Effector CD8-positive, alpha-beta T cell (primary cell): ENCODE results near the gene SH3BP5L.
A peak's percentile ranks its signal among the peaks of the same experiment; 100 is the strongest.
"Not testable (repeated sequence)": the region's sequence is repeated elsewhere in the genome, so short reads cannot be mapped to it uniquely, and the experiment has no call there.

Experiments used
- DNase-seq: peaks from one replicate; lab custom pipeline; 2025; lab: John Stamatoyannopoulos, UW

The SH3BP5L gene

DNA sequence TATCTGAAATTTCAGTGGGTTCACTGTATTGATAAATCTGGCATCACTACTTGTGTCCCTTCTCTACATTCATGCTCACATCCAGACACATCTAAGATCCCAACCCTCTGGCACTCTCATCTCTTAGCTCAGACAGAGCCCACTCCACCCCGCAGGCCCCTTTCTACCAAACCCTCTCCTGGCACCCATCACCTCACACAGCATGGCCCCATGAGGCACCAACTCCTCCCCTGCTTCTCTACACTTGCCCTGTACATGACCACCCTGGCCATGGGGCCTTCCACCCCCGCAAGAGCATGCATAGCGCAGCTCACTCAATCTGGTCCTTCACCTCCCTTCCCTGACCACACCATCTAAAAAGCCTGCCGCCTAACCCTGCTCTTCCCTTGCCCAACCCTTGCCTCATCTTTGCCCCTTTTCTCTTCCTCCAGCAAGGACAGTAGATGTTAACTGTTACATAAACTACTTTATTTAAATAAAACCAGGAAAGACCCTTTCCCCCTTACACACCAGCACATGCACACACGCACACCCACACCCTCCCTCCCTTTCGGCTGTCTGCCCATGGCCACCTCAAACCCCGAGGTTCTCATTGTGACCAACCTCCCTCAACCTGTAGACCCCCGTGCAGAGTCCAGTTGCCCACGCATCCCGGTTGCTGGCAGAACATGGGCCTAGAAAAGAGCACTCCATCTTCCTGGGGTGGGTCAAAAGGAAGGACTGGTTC is 15.6 kb downstream of the SH3BP5L start:
- no peak for DNase-seq

DNA sequence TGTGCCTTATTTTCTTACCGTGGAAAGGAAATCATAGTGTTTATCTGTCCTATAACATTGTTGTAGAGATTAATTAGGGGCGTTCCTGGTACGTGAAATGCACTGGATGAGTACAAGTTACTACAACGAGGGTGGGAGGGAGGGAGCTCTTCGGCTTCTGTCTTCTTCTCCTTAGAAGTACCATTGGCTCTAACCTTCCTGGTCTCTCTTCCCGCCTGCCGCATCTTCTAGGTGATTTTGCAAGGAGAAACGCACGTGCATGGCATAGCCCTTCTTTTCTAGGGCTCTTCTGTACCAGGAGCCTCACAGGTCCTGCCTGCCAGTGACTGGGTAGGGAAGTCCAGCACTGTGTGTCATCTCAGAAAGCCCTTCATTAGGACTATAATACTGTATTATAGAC is 16.8 kb downstream of the SH3BP5L start:
- DNase-seq, result no peak

DNA sequence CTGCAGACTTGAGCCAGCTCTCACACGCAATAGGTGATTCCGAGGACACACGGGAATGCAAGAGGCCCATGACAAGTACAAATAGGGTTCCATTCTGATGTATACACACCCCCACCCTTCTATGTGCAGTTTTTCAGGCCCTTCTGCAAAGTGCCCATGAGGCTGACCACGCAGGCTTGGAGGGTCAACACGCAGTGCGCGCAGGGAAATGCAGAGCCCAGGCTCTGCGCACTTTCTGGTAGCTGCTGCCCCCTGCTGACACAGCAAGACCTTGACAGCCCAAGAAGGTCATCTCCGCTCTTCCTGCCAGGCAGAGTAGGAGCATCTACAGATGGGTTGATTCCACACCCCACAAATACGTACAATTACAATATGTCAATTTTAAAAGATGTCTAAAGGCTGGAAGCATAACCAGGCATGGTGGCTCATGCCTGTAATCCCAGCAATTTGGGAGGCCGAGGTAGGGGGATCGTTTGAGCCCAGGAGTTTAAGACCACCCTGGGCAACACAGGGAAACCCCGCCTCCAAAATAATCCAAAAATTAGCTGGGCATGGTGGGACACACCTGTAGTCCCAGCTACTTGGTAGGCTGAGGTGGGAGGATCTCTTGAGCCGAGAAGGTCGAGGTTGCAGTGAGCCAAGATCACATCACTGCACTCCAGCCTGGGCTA is 18.5 kb downstream of the SH3BP5L start:
- DNase-seq, result peak; percentile 37

DNA sequence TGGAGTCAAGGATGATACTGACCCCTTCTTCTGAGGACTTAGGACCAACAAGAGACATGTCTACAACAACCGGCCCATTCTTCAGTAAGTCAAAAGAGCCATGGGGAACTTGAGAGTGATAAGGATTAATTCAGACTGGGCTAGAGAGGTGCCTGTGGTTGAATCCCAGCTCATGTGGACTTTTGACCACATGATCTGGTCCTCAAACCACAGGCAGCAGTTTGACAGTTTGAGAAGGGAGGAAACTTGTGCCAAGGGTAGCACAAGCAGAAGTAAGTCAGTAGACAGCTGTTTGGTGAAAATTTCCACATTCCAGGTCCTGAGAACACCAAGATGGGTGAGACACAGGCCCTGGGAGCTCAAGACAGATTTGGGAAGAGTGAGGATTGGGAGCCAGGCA is 19.8 kb downstream of the SH3BP5L start:
- DNase-seq, result no peak

DNA sequence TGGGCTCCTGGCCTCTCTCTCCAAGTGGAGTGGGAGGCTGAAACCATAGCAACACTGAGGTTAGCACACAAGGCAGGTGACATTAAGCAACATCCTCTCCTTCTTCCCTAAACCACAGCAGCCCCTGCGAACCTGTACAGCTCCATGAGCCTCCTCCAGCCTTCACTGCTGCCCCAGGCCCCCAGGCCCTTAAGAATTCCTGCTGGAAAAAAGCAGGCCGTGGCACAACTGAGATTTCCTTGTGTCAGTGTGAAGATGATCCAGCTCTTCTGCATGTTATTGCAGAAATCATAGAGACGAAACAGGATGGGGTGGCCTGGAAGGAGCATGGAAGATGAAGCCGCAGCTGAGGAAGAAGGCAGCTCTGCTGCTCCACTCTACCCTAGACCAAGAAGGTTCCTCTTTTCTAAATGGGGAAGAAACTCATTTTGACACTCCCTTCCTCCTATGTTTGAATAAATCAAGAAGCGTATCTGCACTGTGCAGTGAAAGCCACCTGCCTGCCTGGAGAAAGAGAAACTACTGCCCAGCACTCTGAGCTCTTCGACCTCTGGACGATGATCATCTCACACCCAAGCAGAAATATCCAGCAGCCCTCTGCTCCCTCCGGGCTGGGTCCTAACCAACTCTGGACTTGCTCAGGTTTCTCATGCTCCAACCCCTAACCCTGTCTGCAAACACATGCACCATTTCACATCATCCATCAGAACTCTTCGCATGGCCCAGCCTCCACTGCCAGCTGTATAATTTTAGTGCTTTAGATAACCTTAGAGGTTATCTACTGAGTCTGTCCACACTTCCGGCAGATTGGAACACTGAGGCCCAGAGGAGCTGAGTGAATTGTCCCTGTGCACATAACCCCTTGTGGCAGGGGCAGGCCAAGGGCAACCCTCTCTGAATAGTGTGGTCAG is 20.7 kb downstream of the SH3BP5L start:
- DNase-seq, result no peak

DNA sequence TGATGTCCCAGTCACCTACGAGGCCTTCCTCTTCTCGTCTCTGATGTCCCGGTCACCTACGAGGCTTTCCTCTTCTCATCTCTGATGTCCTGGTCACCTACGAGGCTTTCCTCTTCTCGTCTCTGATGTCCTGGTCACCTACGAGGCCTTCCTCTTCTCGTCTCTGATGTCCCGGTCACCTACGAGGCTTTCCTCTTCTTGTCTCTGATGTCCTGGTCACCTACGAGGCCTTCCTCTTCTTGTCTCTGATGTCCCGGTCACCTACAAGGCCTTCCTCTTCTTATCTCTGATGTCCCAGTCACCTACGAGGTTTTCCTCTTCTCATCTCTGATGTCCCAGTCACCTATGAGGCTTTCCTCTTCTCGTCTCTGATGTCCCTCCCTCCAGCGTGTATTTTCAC is 22.2 kb downstream of the SH3BP5L start:
- not testable (repeated sequence) for DNase-seq

DNA sequence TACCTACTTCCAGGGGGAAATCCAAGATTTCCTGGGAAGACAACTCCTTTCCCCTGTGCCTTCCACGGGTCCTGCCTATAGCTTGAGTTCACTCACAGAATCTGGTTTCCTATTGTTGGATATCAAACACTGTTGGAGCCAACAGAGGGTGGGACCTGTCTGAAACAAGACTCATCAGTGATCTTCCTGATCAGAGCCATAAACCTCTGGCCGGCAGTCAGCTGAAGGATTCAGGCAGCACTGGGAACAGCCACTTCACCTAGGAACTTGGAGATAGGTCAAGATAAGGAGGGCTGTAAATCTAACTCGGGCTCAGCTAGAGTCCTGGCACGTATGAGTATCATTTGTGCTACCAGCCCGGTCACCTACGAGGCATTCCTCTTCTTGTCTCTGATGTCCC is 23.3 kb downstream of the SH3BP5L start:
- no peak for DNase-seq

DNA sequence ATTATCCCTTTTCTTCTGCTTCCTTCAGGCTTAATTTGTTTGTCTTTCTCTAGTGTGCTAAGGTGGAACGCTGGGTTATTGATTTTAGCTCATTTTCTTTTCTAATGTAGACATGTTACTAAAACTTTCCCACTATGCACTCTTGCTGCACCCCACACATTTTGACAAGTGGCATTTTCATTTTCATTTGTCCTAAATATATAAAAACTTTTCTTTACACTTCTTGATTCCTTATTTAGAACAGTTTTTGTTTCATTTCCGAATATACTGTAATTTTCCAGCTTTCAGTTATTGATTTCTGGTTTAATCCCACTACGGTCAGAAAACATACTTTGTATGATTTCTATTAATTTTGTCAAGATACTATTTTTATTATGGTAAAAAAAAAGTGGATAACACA is 25.3 kb downstream of the SH3BP5L start:
- no peak for DNase-seq

DNA sequence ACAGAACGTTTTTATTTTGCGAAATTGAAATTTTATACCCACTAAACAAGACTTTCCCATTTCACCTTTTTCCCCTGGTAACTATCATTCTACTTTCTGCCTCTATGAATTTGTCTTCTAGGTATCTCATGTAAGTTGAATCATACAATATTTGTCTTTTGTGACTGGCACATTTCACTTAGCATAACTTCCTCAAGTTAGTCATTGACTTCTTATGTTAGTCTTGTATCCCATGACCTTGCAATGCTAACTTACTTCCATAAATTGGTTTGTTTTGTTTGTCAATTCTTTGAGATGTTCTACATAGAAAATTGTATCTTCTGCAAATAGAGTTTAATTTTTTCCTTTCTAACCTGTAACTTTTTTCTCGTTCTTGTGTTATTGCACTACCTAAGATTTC is 26.9 kb downstream of the SH3BP5L start:
- DNase-seq, result no peak

DNA sequence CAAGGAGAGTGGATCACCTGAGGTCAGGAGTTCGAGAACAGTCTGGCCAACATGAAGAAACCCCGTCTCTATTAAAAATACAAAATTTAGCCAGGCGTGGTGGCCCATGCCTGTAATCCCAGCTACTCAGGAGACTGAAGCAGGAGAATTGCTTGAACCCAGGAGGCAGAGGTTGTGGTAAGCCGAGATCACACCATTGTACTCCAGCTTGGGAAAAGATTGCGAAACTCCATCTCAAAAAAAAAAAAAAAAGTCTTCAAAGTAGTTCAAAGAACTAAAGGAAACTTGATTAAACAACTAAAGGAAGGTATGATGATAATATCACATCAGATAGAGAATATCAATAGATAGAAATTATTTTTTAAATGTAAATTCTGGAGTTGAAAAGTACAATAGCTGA is 31.1 kb downstream of the SH3BP5L start:
- not testable (repeated sequence) for DNase-seq

DNA sequence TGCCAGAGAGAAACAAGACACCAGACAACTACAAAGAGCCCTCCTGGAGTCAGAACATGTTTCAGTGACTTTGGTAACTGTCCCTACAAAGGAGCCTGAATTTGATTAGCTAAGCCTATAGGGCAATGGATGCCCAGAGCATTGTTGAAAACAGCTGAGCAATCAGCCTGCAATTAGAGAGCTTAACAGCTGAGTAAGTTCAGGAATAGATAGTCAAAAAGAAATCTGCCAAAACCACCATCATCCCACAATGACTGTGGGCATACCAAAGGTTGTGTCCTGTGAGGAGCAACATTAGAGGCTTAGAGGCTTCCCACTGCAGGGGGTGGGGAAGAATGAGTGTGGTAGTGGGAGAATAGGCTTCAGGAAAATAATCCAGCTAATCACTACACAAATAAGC is 32.1 kb downstream of the SH3BP5L start:
- DNase-seq, result no peak

DNA sequence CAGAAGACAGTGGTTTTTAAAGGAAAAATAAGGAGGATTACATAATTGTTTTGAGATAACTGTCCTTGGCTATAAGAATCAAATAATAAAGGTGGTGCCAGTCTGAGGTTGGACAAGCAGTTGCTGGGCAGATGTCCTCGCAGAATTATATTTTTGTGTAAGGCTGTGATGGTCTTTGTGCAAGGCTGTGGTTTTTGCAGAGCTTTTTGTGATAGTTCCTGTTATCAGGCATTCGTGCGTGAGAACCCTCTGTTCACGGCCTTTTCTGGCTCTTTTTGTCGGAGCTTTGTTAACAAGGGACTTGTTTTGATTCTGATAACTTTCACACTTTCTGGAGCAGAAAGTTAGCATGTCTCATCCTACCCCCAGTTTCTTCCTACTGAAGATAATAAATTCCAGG is 33.4 kb downstream of the SH3BP5L start:
- no peak for DNase-seq

DNA sequence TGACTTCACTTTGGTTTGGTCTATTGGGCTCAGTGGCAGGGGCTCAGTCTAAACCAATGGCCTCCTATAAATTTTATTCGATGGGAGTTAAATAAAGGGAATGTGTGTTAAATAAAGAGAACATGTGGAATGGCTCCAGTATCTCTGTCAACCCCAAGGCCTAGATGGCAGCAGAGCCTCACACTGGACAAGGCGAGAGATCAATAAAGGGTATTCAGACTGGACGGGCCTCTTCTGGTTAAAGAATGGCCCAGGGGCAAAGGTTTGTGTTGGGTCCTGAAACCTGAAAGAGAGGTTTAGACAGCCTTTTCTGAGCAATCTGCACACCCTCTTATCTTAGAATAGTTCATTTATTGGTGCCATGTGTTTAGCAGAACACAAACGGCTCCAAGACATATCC is 34.7 kb downstream of the SH3BP5L start:
- no peak for DNase-seq

DNA sequence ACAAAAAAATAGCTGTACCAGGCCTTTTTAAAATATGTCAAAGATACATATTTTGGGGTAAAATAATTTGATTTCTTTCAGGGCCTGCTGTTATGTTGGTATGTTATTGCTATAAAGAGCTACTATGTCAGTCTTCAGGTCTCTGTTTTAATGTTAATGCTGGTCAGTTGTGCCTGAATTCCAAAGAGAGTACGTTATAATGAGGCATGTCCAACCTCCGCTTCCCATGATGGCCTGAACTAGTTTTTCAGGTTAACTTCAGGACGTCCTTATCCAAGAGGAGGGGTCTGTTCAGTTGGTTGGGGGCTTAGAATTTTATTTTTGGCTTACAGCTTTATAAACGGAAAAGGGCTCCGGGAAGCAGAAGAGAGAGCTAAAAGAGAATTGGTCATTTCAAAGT is 35.3 kb downstream of the SH3BP5L start:
- DNase-seq, result no peak

DNA sequence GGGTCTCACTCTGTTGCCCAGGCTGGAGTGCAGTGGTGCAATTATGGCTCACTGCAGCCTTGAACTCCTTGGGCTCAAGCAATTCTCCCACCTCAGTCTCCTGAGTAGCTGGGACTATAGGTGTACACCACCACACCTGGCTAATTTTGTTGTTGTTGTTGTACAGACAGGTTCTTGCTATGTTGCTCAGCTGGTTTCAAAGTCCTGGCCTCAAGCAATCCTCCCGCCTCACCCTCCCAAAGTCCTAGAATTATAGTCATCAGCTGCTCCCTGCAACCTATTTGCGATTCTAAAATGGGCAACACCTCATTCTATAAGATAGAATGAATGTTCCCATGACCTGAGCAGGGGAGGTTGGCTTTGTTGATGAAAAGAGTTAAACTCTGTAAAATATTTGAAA is 36.4 kb downstream of the SH3BP5L start:
- DNase-seq, result not testable (repeated sequence)

DNA sequence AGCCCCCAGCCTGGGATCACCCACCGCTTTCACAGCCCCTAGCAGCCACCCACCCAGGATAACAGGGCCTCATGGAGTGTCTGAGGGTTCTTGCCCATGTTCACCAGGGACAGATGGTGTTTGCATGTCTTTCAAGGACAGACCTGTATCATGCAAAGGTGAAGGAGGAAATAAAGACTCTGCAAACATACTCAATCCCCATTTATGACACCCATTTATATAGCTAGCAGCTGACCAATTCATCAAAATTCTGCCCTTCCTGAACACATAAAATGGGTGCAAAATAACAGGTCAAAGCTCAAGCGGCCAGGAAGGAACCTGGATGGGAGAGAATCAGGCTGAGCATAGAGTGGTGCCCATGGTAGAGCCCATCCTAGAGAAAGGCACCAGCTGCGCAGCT is 37.4 kb downstream of the SH3BP5L start:
- no peak for DNase-seq

DNA sequence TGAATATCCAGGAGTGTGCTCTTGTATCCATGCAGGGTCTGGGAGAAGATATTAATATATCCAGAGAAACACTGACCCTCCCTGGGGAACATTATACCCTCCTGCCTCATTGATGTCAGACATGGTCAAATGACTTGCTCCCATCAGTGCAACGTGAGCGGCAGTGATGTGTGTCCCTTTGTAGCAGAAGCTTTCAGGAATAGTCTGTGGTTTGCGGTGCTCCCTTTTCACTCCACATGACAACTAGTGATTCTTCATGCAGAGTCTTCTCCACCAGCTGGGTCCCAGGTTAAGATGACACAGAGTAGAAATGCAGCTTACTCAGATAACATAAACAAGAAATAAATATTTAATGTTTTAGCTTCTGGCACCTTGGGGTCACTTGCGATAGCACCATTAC is 38.3 kb downstream of the SH3BP5L start:
- DNase-seq, result no peak

DNA sequence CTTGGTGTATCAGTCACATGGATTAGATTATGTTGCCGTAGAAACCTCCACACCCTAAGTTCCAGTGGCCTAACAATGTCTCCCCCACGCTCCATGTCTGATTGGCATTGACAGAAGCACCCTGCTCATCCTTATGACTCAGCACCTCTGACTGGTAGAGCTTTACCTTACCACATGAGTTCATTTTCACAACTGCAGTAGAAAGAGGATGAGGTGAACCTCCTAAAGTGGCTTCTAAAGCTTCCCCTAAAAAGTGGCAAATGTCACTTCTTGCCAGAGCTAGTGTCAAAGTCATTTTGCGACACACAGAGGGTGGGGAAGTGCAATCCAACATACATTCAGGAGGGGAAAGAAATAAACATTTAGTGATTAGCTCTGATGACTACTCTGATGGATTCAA is 39.6 kb downstream of the SH3BP5L start:
- DNase-seq, result no peak

DNA sequence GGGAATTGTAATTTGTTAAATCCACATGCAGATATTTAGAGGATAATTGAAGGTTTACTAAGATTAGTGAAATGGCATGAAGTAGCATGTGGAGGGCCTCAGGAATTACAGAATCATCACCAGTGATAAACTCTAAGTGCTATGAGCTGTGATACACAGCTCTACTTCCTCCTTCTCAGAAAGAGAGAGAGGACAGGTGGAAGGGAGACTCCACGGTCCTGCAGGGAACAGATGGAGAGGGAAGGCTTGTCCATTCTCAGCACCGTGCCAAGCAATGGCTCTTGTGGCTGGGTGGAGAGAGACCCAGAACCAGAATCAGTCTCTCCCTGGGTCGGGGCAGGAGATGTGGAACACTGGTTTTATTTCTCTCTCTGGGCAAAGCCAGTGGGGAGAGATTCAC is 42.3 kb downstream of the SH3BP5L start:
- no peak for DNase-seq

DNA sequence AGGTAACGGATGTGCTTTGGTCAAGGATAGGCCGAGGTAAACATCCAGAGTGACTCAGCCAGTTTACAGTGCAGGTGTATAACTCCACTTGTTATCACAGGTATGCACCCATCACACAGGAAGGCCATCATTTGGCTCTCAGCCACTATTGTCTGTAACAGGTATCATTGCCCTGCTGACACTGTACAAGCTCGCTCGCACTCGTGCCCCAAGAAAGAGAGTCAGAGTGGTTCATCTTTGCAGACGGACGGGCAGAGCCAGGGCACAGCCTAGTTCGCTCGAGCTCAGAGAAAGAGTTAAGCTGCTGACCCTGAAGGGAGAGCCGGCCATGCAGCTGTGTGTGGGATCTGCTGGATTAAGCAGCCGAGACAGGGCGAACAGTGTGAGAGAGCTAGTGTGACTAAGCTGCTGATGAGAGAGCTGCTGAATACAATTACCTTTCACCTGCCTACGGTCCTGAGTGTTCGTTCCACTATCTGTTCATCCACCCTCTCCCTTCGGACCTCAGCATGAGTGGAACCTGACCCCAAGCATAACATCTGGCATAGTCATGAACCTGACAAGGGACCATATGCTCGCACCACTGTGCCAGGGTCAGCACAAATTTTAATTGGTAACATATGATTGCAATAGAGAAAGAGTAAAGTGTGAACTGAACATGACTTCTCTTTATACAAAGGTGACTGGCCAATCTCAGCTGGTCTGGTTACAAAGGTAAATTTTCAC is 43.1 kb downstream of the SH3BP5L start:
- no peak for DNase-seq

DNA sequence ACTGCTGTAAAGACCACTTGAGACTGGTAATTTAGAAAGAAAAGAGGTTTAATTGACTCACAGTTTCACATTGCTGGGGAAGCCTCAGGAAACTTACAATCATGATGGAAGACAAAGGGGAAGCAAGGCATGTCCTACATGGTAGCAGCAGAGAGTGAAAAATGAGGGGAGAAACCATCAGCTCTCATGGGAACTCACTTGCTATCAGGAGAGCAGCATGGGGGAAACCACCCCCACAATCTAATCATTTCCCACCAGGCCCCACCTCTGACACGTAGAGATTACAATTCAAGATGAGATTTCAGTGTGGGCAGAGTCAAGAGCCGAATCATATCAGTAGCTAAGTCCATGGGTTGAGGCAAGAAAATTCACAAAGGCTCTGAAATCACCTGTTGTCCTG is 46.4 kb downstream of the SH3BP5L start:
- DNase-seq, result no peak

DNA sequence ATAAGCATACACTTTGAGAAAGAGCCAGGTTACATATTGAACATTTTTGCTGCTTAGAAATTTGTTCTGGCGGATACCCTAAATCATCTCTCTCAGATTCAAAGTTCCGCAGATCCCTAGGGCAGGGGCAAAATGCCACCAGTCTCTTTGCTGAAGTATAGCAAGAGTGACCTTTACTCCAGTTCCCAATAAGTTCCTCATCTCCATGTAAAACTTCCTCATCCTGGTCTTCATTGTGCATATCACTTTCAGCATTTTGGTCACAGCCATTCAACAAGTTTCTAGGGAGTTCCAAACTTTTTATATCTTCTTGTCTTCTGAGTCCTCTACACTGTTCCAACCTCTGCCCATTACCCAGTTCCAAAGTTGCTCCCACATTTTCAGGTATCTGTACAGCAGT is 46.8 kb downstream of the SH3BP5L start:
- no peak for DNase-seq
